Amniotic stem cell (primary cell): Measurements from ENCODE around the gene FMNL2.
"Not testable (repeated sequence)": the region's sequence is repeated elsewhere in the genome, so short reads cannot be mapped to it uniquely, and the experiment has no call there.

Experiments used
- DNase-seq: peaks from one replicate; lab custom pipeline; 2025; lab: John Stamatoyannopoulos, UW

Gene FMNL2

DNA sequence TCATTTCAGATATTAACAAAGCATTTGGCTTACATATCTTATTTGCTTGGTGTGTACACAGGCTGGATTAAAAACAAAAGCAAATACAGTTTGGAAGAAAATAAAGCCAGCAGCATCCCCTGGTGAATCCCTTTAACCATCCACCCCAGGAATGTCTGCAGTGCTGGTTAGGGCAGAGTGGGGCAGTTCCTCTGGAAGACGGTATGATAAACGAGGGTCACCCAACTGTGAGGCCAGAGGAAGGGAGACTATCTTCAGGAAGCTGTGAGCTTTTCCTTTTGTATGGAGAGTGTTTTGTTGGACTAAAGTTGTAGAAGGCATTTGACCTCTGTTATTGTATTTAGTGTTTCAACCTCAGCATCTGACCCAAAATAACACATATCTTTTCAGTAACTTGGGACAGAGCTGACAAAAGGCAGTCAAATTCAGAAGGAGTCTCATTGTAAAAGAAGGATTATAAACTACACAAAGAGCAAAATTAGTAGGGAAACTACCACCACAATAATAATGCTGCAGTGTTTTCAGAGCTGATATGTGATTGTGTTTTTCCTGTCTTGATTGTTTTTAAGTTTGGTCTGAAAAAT is 159.1 kb downstream of the FMNL2 start:
- no peak for DNase-seq

DNA sequence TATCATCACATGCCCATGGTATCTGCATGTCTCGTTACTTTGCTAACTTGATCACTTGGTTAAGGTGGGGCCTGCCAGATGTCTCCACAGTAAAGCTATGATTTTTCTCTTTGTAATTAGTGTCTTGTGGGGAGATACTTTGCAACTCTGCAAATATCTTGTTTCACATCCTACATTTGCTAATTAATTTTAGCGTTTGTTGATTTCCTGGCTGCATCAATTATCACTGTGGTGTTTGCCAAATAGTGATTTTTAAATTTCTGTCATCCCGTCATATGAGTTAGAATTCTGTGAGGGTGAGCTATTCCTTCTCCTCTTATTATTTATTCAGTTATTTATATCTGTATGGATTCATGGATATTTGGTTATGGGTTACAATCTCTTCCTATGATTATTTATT is 161.4 kb downstream of the FMNL2 start:
- DNase-seq = no peak

DNA sequence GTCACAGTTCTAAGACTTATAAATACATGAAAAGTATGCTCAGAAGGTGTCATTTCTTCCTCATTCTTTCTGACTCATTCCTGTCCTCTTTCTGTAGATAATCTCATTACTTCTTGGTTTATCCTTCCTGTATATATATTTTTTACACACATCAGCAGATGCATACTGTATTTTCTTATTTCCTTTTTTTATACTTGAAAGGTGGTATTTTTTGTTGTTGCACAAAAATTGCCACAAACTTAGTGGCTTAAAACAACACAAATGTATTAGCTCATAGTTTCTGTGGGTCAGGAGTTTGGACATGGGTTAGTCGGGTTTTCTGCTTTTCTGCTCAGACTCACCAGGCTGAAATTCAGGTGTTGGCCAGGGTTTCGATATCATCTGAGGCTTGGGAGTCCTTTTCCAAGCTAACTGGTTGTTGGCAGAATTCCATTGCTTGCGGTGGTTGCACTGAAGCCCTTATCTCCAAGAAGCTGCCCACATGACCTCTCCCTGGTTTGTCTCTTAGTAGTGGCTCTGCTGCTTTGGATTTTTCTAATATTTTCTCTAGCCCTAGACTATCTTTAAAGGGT is 162.6 kb downstream of the FMNL2 start:
- DNase-seq = no peak

DNA sequence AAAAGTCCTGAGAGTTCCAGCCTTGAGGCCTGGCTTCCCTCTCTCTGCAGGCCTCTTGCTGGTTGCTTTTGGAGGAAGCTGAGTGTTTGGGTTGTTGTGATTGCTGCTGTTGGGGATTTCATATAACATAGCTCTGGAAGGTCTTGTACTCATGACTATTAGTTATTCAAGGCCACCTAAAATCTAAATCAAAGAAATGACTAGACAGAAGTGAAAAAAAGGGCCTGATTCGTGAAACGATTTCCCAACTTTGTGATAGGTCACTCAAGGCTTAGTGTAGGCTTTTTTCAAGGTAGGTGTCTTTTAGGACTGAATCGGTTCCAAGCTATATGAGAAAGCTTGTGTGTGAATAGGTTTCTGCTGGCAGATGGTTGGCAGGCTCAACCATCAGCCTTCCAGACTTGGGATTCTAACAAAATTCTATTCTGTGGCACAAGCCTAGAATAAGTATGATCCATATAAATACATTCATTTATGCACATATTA is 164.4 kb downstream of the FMNL2 start:
- DNase-seq = no peak

DNA sequence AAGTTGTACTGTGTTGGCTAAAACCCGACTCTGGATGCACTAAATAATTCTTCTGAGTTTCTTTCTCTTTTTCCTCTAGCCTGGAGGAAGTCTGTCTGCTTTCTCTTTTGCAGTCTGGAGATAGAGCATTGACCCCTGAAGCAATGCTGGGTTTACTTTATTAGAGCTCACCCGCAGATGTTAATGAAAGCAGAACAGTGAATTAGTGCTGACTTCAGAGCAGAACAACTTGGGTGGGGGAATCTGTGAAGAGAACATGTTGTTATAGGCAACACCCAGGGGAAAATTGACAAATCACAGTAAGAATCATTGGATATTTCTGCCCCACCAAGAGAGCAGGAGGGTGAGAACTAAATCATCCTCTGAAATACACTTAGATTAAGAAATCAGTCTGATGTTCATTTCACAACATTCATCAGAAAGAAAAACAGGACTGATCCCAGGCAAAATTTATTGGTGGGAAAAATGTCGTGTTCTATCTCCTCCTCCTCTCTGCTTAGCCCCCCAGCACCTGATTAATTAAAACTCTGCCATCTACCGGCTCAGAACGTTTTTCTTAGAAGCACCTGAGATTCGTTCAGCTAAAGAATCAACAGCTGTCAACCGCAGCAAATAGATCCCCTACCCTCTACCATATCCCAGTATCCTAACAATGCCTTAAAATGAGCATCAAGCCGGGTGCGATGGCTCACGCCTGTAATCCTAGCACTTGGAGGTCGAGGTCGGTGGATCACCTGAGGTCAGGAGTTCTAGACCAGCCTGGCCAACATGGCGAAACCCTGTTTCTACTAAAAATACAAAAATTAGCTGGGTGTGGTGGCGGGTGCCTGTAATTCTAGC is 165.1 kb downstream of the FMNL2 start:
- no peak for DNase-seq

DNA sequence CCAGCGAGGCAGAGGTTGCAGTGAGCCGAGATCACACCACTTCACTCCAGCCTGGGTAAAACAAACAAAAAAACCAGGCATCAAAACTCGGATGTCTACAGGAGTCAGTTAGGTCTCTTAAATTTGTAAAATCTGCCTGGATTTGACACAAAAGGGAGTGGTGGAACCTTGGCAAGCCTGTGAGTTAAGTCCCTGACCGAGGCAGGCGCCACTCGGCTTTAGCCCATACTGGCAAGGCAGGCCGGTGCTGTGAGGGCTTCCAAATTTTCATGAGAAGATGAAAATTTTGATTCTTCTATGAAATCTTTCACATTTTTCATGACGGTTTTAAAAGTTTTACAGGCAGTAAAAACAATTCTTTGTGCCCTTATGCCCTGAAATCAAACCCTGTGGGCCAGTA is 165.8 kb downstream of the FMNL2 start:
- no peak for DNase-seq

DNA sequence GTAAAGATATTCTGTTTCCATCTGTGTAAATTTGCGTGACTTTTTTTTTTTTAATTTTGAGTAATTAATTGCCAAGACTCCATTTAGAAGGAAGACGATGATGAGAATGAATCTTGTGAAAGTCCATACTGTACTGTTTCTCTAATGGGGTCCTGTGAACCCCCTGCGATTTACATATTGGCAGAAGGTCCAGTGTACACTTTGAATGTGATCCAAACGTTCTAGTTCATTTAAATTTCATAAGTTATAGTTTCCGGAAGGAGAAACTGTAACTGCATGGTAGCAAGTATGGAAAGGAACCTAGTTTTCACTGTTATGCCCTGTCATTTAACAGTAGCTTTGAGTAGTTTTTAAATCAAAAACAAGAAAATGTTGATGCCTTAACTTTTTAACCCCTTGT is 166.7 kb downstream of the FMNL2 start:
- no peak for DNase-seq

DNA sequence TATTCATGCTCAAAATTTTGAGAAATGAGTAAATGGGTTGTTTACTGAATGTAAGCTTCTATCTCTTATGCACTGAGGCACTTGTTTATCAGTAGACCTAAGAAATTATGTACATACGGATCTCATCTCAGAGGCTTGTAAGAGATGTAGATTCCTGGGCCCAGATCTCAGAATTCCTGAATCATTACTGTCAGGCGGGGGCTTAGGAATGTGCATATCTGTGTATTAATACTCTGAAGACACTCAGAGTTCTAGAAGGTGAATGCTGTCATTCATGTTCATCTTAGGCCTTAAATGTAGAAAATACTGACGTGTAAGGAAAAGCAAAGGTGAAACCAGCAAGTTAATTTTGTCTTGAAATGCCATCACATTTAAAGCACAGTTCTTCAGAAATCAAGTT is 169.6 kb downstream of the FMNL2 start:
- no peak for DNase-seq

DNA sequence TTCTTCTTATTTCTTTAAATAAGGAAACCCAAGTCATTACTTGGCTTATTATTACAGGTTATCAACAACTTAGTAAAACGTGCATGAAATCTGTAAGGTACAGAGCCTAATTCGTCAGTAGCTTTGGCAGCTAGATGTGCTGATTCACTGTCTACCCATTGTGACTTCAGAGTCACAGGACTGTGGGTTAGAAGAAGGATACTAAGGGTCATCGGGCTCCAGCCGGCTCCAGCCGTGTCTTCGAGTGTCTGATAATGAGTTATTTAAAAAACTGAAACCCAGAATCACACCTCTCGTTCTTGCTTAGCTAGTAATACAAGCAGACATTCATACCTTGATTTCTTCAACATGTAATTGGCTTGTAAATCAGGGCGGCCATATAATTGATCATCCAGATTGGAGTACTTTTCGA is 170.5 kb downstream of the FMNL2 start:
- DNase-seq = no peak

DNA sequence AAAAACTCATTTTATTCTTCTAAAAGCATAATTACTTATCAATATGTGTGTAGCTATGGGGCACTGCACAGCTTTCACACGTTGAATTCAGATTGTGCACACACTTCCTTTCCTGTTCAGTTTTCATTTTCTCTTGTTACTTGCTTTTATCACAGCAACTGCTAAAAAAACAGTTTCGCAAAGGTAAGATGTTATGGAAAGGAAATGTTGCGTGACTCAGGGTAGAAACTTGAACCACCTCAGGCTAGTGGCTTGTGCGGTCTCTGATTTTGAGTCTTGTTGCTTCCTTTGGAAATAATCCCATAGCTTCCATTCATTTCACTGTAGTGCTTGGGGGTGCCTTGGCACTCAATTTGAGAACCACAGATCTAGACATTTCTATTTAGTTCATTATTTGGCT is 171.9 kb downstream of the FMNL2 start:
- no peak for DNase-seq

DNA sequence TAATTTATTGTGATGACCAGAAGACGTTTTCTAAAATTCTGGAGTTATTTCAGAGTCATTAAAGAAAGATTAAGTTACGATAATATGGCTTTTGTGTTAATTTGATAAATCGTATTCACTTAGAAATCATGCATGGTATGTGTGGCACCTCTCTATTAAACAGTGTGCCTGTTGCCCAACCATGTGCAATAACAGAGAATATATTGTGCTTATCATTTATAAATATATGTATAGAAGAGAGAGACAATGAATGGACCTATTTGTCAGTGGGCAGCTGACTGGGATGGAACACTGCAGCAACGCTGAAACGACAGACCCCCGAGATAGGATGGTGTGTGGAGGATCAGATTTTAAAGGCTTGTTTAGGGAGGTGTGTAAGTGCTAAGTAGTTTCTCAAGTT is 172.9 kb downstream of the FMNL2 start:
- no peak for DNase-seq

DNA sequence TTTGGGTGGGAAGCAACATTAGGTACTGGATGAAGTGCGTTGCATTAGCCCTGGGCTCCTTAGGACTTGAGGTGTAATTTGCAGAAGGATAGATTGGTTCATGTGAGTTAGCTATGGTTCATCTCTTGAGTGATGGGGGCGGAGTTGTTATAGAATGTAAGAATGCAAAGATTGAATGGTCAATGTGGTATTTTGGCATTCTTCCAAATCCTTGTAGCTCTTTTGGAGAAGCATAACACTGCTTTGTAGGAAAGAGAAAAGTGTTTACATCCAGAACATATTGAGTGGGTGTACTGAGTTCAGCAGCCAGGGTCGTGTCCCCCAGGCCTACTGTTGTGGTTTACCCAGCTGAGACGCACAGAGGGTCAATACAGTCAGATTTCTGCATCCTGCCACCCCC is 173.5 kb downstream of the FMNL2 start:
- no peak for DNase-seq

DNA sequence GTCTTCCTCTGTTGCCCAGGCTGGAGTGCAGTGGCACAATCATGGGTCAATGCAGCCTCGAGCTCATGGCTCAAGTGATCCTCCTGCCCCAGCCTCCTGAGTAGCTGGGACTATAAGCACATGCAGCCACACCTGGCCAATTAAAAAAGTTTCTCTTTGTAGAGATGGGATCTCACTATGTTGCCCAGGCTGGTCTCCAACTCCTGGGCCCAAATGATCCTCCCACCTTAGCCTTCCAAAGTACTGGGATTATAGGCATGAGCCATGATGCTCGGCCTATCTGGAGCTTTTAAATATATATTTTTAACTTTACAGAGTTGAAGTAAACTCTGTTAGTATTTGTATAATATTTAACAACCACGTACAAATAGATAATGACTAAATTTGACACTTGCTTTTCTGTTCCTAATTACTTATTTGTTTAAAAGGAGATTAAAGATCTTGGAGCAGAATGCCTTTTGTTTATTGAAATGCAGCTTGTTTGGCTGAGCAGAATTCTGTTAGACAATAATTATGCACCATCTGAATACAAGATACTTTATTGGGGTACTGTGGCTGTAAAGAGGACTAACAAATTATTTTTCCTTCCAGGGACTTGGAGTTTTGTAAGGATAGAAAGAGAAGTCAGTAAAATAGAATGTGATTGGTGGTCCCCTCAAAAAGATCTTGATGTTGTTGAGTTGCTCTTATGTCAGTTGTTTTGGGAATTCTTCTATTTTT is 175.0 kb downstream of the FMNL2 start:
- DNase-seq = no peak

DNA sequence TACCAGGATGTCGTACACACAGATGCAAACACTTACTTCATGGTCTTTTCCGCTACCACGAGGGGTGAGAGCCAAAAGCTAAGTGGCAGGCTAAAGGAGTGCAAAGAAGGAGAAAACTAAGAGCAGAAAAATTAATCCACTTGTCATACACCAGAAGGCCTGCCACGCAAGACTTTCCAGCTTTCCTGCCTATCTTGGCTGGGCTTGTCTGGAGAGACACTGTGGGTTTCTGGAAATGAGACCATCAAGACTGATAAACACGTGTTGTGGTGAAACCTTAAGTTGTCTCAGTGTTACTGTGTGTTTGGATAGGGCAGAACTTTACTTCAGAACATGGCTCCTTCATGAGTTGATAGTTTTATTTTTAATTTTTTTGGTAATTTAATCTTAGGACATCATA is 175.6 kb downstream of the FMNL2 start:
- DNase-seq = no peak

DNA sequence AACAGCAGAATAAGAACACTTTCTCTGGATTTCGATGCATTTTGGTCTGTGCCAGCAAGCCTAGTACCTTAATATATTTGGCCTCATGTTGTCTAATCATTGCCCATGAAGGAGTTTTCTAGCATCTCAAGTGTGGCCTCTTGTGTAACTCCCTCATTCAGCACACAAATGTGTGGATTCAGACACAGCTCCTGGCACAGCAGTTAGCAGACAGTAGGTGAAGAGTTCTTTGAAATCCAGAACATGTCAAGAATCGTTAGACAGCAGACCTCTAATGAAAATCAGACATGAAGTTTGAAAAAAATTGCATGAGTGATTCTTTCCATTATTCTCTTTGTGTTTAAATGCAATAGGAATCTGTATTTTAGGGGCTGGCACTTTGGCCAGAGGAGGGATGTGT is 177.0 kb downstream of the FMNL2 start:
- no peak for DNase-seq

DNA sequence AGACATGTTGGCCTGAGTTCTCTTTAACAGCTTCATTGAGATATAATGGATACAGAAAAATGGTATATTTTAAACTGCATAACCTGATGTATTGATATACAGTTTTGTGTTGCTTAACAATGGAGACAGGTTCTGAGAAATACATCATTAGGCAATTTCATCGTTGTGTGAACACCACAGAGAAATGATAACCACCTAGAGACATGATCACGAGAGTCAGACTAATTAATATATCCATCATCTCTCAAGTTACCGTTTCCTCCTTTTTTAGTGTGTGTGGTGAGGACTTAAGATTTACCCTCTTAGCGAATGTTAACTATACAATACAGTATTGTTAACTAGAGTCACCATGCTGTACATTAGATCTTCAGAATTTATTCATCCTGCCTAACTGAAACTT is 178.1 kb downstream of the FMNL2 start:
- no peak for DNase-seq

DNA sequence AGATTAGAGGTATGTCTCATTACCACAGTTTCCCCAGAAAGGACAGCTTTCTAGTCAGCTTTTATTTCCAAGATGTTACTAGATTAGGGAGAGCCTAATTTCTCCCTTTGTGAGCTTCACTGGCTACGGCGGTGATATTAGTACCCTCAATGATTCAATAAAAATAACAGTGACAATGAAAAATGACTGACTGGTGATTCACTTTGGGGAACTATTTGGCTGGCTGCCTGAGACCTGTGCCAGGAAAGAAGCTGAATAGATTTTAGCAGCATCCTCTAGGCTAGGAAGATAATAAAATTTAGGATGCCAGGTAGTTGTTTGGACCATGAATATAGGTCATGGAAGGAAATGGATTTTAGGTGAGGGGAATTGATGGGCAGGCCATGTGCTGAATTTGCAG is 178.7 kb downstream of the FMNL2 start:
- no peak for DNase-seq

DNA sequence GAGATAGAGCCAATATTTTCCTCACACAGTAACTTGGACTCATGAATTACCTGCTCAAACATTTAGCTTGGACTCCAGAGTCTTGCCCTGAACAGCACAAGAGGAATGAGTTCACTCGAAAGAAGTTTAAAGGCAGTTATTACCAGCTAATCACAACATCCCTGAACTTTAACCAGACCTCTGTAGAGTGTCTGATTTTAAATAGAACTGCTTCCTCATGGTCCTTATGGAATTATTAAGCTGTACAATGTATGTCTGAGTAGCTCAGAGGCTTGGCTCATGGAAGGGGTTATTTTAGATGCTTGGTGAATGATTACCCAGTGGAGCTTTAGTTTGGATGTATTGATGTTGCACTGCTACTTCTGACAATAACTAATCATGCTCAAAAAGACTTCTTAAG is 183.1 kb downstream of the FMNL2 start:
- no peak for DNase-seq

DNA sequence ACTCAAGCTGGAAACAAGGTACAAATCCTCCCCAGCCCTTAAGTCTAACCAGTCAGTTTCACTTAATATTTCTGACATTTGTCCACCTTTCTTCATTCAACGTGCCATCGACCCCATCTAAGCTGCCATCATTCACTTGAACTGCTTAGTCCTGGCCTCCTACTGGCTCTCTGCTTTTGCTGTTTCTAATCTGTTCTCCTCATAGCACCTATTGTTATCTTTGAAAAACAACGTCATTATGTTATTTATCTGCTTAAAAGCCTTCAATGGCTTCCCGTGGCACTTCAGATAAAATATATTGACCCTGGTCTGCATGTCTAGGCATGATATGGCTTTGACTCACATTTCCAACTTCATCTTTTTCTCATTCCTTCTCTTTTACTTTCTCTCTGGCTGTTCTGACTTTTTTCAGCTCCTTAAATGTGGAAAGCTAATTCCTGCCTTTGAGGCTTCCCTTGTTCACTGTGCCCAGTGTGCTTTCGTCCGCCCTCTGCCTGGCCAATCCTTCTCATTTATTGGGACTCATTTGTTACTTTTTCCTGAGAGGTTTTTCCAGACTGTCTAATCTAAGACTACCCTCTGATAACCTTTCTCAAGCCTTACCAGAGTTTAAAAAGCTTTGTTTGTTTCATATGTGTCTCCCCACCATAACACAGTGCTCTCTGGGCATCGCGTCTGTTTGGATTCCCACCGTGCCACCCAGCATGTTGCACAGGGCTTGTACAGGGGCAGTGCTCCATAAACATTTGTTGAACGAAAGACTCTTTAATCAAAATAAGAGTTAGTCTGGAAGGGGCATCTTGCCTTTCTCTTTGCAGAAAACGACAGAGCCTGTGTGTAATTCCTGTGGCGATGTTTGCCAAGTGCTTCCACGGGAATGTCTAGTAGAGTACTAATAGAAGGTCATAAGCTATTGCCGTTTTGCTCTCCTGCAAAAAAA is 183.9 kb downstream of the FMNL2 start:
- DNase-seq = no peak

DNA sequence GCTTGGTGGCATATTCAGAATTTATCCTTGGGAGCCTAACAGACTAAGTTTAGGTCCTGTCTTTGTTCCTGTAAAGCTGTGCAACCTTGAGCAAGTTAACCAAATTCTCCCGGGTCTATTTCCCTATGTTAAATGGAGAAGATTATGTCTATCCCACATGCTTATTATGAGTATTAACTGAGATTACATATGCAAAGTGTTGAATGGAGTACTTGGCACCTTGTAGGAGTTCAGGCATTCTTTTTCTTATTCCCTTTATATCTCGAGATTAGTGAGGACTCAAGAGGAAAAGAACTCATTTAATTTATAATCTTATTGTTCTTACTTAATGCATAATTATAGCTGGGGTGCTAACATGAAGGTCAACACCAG is 184.6 kb downstream of the FMNL2 start:
- no peak for DNase-seq

DNA sequence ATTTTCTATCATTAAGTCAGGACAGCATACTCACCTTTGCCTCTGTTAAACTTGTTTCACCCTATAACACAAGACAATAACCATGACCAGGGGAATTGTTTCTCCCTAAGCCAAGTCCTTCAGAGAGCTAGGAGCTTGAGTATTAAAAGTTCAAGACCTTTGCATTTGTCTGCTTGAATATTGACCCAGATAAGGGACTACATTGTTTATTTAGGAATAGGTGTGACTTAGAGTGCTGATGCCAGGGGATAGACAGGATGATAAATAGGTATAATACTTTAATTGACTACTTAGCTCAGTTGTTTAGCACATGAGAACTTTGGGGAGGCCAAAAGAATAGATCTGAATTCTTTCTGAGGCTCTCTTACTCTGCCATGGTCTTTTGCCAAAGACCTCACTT is 185.8 kb downstream of the FMNL2 start:
- DNase-seq = no peak

DNA sequence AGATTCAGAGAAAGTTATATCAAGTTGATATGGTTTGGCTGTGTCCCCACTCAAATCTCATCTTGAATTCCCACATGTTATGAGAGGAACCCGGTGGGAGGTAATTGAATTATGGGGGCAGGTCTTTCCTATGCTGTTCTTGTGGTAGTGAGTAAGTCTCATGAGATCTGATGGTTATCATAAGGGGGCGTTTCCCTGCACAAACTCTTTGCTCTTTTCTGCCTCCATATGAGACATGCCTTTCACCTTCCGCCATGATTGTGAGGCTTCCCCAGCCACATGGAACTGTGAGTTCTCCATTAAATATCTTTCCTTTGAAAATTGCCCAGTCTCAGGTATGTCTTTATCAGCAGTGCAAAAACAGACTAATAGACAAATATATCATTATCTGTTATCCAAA is 187.5 kb downstream of the FMNL2 start:
- DNase-seq = not testable (repeated sequence)
